Loucy (cell line): ENCODE data around the gene FAT4.

ENCODE experiments used
- CTCF ChIP-seq: fragments of 200-600 bp; sonication (generic); conservative IDR thresholded peaks from 2 replicates; pipeline ENCODE4 v1.5.1; 2014; ENCODE audit warnings: mild to moderate bottlenecking, antibody characterized with exemption, low read length
- EZH2phosphoT487 ChIP-seq: fragments of 200-600 bp; IDR thresholded peaks from 2 replicates; pipeline ENCODE4 v1.6.1; 2018; ENCODE audit warnings: antibody characterized with exemption, mild to moderate bottlenecking, moderate library complexity, borderline replicate concordance

- no peak for TF ChIP-seq CTCF
- no peak for TF ChIP-seq EZH2phosphoT487
Measured at GRCh38 chr4:125280892-125281403, 33.8 kb upstream of the FAT4 start.
